ENCODE measurements around the gene ADTRP.

Gene ADTRP

GRCh38 chr6:11760015-11760473 is 18.6 kb downstream of the ADTRP start:
- Histone ChIP-seq H3K4me2 (no peak overlapping the region), H4K20me1 (ENCODE audit: insufficient read depth) (no peaks in the 10 kb centered on the region), H3K4me3 (IDR thresholded peaks at IDR 0.05; ENCODE audit: insufficient read depth, low read depth, low read length) (no peak overlapping the region), H3K79me2 (ENCODE audit: insufficient read depth, low read depth) (no peaks in the 10 kb centered on the region), H3K36me3 (ENCODE audit: insufficient read depth) (no peaks in the 10 kb centered on the region), H2AFZ (ENCODE audit: low read depth) (no peak overlapping the region), H3K4me1 (ENCODE audit: low read depth, poor library complexity, severe bottlenecking) (no peaks in the 10 kb centered on the region), H3K9ac (no peak overlapping the region), H3K27me3 (ENCODE audit: insufficient read depth, low read depth) (no peaks in the 10 kb centered on the region), H3K27ac (no peak overlapping the region)
- no peak for TF ChIP-seq CTCF (conservative IDR thresholded peaks at IDR 0.05; ENCODE audit: low read depth, low read length)

DNA sequence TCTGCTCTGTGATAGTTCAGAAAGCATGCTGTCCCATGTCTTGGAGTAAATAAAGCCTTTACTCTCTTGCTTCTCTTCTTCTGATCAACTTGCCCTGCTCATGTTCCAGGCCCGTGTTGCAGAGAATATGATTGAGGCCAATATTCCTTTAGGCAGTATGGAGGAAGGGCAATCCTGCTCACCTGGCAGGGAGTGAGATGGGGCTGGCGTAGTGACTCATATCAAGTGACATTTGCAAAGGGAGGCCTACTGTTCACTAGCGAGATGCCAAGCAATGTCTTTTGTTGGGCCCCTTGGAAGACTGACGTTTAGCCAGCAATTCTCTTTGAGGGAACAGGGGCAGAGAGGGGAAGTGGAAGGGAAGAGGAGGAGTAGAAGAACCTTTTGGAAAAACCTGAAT is 19.7 kb downstream of the ADTRP start:
- no peaks in the 10 kb centered on the region for H3K36me3 ChIP-seq (ENCODE audit: insufficient read depth)
- no peaks in the 10 kb centered on the region for H3K79me2 ChIP-seq (ENCODE audit: insufficient read depth, low read depth)
- no peaks in the 10 kb centered on the region for H4K20me1 ChIP-seq (ENCODE audit: insufficient read depth)
- H3K9ac ChIP-seq: no peak overlapping the region
- H3K4me2 ChIP-seq: no peak overlapping the region
- H3K4me3 ChIP-seq (IDR thresholded peaks at IDR 0.05; ENCODE audit: insufficient read depth, low read depth, low read length): no peak overlapping the region
- H2AFZ ChIP-seq (ENCODE audit: low read depth): no peak overlapping the region
- H3K4me1 ChIP-seq (ENCODE audit: low read depth, poor library complexity, severe bottlenecking): no peaks in the 10 kb centered on the region
- TF ChIP-seq CTCF (conservative IDR thresholded peaks at IDR 0.05; ENCODE audit: low read depth, low read length): no peak
- H3K27me3 ChIP-seq (ENCODE audit: insufficient read depth, low read depth): no peaks in the 10 kb centered on the region
- H3K27ac ChIP-seq: no peak overlapping the region

- no peak overlapping the region for H3K4me2 ChIP-seq
- no peaks in the 10 kb centered on the region for H3K27me3 ChIP-seq (ENCODE audit: insufficient read depth, low read depth)
- no peaks in the 10 kb centered on the region for H3K36me3 ChIP-seq (ENCODE audit: insufficient read depth)
- H3K79me2 ChIP-seq (ENCODE audit: insufficient read depth, low read depth): no peaks in the 10 kb centered on the region
- no peak overlapping the region for H2AFZ ChIP-seq (ENCODE audit: low read depth)
- TF ChIP-seq CTCF (conservative IDR thresholded peaks at IDR 0.05; ENCODE audit: low read depth, low read length): no peak
- H3K9ac ChIP-seq: no peak overlapping the region
- no peaks in the 10 kb centered on the region for H3K4me1 ChIP-seq (ENCODE audit: low read depth, poor library complexity, severe bottlenecking)
- no peaks in the 10 kb centered on the region for H4K20me1 ChIP-seq (ENCODE audit: insufficient read depth)
- no peak overlapping the region for H3K27ac ChIP-seq
- no peak overlapping the region for H3K4me3 ChIP-seq (IDR thresholded peaks at IDR 0.05; ENCODE audit: insufficient read depth, low read depth, low read length)
These were observed 21.9 kb downstream of the ADTRP start for GRCh38 chr6:11756726-11757125.

DNA sequence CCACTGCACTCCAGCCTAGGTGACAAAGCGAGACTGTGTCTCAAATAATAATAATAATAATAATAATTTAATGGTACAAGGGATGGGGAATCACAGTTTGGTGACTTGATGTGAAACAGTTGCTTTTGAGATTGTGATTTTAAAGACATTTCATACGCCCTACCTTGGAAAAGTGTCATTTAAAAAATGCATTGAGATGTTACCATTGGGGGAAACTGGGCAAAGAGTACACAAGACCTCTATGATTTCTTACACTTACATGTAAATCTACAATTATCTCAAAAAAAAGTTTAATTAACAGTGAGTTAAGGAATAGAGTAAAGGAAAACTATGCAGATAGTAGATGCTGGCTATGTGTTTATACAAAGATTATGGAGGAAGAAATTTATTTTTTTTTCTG is 22.3 kb downstream of the ADTRP start:
- H3K27me3 ChIP-seq (ENCODE audit: insufficient read depth, low read depth): no peaks in the 10 kb centered on the region
- no peak for TF ChIP-seq CTCF (conservative IDR thresholded peaks at IDR 0.05; ENCODE audit: low read depth, low read length)

More for the DNA sequence above, 22.3 kb downstream of the ADTRP start:
- Histone ChIP-seq H3K36me3 (ENCODE audit: insufficient read depth) (no peaks in the 10 kb centered on the region), H3K79me2 (ENCODE audit: insufficient read depth, low read depth) (no peaks in the 10 kb centered on the region), H3K9ac (no peak overlapping the region), H3K27ac (no peak overlapping the region), H3K4me1 (ENCODE audit: low read depth, poor library complexity, severe bottlenecking) (no peaks in the 10 kb centered on the region), H2AFZ (ENCODE audit: low read depth) (no peak overlapping the region), H3K4me2 (no peak overlapping the region), H4K20me1 (ENCODE audit: insufficient read depth) (no peaks in the 10 kb centered on the region), H3K4me3 (IDR thresholded peaks at IDR 0.05; ENCODE audit: insufficient read depth, low read depth, low read length) (no peak overlapping the region)

Measured in KMS-11 (cell line).